Activated CD8-positive, alpha-beta memory T cell treated with anti-CD3 and anti-CD28 coated beads, Interleukin-2, amount 50 U/mL, for 1 hour (primary cell): ENCODE data around the gene GOLGA1.
"Not testable (repeated sequence)": the region's sequence is repeated elsewhere in the genome, so short reads cannot be mapped to it uniquely, and the experiment has no call there.

Source experiments
- DNase-seq: peaks from one replicate; pipeline ENCODE4 v3.0.0-alpha.2; 2020; ENCODE audit errors: extremely low read depth

The GOLGA1 gene

DNA sequence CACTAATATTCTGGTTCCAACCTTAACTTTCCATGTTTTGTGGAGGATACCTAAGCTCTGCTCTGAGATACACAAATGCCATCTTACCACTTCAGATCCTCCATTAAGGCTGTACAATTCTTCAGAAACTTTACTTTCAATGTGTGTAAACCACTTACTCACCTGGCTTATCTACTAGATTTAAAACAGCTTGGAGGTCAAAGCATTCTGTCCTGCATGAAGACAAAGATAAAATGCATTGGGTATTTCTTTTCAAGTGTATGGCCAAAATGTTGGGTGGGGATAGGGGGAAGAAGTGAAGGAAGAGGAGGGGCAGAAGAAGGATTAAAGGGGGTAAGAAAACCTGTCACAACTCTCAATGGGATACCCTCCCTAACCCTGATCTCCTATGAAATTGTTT is 939 bp downstream of the GOLGA1 start:
- DNase-seq = no peak

DNA sequence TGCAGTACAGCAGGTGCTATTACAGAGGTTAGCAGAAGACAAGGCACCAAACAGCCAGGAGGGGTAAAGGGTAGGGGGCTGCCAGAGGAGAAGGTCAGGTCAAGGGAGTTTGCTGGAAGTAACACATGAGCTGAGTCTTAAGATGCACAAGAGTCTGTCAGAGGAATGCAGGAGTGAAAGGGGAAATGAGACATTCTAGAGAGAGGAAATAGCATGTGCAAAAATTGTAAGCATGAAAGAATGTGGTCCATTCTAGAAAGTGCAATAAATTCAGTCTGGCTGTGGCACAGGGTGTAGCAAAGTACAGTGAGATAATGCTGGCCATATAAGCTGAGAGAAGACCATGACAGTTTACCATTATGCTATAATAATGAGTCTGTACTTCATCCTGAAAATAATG is 6.6 kb downstream of the GOLGA1 start:
- DNase-seq = no peak

DNA sequence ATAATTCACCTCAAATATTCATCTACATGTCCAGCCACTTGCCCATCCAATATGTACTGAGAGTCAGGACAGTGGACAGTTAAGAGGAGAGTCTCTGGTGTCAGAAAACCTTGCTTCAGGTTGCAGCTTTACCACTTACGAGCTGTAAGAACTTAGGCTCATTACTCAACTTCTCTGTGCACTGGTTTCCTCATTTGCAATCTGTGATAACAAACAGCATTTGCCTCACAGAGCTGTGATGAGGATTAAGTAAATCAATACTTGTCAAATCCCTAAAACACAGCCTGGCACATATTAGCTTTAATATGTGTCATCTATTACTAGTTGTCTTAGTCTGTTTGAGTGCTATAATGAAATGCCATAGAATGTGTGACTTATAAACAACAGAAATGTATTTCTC is 8.6 kb downstream of the GOLGA1 start:
- no peak for DNase-seq

DNA sequence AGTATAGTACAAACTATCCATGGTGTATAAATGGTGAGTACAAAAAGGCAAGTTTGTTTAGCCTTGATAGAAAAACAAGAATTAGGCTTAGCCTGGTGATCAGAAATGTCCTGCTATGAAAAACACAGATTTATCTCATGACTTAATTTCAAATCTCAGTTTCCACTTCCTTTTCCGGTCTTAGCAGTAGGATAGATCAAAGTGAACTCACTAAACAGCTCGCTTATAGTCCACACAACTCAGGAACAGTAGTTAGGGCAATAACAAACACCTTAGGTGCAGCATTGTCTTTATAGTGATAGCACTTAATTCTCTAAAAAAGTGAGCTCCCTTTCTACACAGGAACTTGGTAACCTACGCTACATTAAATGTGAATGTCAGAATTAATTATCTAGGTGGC is 11.4 kb downstream of the GOLGA1 start:
- DNase-seq = no peak

DNA sequence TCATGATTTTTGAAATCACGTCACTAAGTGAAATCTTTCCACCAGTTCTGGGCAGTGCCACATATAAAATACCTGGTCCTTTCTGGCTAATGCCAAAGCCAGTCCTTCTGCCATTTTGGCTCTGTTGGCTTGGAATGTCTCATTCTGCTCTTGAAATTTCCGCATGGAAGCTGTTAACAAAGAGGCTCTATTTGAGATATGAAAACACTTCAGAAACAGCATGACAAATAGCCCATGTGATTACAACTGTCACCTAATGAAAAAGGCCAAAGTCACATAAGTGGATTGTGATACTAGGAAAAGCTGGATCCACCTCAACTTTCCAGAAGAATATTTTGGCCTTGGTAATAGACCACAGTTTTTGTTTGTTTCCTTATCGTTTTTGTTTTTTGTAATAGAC is 12.8 kb downstream of the GOLGA1 start:
- no peak for DNase-seq

DNA sequence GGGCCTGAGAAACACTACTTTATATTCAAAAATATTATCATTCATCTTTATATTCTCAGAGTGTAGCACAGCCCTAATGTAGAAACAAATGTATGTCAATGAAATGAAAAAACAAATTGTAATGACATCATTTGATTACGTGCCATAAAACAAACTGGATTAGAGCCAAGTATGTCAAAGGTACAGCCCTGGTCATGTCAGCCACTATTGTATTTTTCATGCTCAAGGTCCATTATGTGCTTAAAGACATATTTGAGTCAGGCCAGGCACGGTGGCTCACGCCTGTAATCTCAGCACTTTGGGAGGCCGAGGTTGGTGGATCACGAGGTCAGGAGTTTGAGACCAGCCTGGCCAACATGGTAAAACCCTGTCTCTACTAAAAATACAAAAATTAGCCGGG is 20.5 kb downstream of the GOLGA1 start:
- DNase-seq = not testable (repeated sequence)

DNA sequence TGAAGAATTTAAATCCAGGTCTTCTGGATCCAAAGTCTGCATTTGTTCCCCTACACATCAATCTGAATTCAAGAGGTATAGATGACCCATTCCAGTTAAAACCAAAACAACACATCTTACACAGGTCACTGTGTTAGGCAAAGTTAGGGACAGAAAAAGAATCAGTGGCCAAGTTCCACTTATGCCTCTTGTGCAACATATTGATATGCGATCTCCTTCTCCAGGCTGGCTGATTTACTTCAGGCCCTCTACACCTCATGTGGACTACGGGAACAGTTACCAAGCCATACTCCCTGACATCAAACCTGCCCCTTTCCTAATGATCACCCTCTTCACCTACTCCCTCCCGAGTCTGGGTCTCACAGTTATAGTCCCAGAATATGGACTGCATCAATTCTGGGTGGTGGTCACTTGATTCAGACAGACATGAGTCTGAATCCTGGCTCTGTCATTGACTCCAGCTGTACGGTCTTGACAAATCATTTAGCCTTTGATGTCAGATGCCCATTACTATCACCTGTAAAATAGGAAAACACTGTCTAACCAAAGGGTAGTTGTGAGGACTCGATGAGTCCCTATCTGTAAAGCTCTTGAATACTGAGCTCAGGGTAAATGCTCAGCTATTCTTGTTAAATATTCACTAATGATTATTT is 26.0 kb downstream of the GOLGA1 start:
- no peak for DNase-seq

DNA sequence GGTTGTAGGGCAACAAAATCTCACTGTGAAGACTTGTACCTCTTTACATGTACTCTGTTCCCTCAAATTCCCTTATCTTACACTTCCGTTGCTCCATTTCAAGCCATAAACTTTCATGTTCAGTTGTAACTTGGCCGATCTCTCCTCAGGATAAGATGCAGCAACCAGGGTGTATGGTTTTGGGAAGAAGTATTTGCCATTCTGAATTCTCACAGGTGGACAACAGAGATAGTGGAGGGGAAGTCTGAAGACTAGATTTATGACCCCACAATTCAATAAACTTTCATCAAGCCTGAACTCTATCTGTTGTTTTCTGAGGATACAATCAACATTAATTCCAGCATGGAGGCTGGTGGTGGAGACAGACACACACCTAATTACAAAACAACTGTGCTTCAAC is 27.5 kb downstream of the GOLGA1 start:
- no peak for DNase-seq

DNA sequence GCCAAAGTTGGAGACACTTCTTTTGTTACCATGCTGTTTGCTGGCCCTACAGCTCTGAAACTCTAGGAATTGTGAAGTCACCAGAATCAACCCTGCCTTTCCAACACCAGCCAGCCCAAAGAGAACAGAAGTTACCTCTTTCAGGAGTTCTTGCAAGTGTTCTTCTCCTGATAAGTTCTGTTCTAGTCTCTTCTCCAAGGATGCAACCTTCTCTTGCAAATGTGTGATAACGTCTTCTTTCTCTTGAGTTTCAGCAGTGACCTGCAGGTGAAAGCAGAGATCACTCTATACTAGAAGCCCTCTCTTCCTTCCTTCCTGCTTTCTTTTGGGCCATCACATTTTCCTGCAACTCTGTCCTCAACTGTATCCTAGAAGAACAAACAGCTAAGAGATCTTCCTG is 29.1 kb downstream of the GOLGA1 start:
- DNase-seq = no peak

DNA sequence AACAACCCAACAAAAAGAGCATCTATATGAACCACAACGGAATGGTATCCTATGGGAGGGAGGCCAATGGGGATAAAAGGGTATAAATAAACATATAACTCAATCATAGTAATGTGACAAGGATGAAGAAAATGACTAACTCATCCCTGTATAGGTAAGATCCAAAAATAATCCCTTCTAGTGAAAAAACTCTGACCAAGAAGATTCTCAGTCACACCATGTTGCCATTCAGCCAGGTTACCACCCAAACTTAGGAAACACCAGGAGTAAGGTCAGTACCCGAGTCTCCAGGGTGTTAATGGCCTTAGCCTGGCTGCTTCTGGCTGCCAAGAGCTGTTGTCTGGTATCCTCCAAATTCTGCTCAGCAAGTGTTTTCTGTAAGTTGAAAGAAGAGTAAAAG is 32.8 kb downstream of the GOLGA1 start:
- no peak for DNase-seq

DNA sequence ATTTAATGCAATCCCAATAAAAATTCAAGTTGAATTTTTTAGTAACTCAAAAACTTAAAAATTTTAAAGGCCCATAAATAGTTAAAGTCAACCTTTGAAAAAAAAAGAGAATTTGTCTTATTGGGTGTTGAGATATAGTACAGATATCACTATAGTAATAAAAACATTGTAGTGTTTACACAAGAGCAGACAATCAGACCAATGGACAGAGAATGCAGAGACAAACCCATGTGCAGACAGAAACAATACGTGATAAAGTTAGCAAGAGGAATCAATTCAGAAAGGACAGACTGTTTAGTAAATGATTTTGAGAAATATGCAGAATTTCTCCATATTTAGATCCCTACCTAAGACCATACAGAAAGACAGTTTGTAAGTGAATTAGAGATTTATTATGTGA is 33.9 kb downstream of the GOLGA1 start:
- no peak for DNase-seq

DNA sequence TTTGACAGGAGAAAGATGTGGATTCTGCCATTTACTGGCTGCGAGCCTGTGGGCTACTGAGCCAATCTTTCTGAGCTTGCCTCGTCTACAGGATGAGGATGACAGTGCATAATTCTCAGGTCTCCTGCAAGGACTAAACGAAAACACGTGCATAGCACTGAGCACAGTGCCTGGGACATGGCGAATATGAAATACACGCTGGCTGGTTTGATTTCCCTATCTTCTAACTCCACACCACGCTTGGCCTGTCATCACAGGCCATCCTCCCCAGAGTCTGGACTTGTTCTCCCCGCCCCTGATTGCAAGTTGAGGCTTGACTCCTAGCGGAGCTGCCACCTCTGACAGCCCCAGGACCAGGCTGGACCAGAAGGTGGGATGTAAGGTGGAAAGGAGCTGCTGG is 41.0 kb downstream of the GOLGA1 start:
- DNase-seq = no peak

DNA sequence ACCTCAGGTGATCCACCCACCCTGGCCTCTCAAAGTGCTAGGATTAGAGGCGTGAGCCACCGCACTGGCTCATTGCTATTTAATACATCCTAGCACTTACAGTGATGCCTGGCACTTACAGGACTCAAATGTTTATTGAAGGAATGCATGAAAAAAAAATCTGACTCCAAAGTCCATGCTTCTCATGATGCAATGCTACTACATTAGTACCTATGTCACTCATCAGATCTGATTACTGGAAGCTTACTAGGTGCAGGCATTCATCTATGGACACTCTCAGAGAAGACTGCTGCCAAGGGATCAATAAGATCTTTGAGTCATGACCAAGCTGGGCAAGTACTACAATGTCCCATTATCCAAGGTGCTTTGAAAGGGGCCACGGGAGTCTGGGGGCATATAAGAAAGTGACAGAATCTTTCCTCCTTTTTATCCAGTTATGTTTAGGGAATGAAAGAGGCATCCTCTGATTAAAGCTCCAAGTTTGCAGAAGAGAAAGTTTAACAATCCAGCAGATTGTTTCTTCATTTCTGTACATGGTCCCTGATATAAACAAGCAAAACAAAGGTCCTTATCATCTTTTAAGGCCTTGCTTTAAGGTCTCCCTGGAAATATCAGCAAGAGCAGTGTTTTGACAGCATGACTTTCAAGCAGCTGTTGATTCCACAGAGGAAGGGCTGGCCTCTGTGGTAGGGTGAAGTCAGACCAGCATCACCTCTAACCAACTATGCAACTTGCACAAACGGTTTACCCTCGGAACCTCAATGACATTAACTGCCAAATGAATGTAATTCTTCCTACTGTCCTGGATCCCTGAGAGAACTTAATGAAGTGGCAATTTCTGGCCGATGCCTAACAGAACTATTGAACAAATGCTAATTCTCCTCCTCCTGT is 43.1 kb downstream of the GOLGA1 start:
- no peak for DNase-seq

DNA sequence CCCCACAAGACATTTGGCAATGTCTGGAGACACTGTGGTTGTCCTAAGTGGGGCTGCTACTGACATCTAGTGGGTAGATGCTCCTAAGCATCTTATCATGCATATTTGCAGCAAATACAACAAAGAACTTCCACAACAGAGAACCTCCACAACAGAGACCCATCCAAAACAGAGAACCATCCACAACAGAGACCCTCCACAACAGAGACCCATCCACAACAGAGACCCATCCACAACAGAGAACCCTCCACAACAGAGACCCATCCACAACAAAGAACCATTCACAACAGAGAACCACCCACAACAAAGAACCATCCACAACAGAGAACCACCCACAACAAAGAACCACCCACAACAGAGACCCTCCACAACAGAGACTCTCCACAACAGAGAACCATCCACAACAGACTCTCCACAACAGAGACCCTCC is 46.1 kb downstream of the GOLGA1 start:
- DNase-seq = no peak

DNA sequence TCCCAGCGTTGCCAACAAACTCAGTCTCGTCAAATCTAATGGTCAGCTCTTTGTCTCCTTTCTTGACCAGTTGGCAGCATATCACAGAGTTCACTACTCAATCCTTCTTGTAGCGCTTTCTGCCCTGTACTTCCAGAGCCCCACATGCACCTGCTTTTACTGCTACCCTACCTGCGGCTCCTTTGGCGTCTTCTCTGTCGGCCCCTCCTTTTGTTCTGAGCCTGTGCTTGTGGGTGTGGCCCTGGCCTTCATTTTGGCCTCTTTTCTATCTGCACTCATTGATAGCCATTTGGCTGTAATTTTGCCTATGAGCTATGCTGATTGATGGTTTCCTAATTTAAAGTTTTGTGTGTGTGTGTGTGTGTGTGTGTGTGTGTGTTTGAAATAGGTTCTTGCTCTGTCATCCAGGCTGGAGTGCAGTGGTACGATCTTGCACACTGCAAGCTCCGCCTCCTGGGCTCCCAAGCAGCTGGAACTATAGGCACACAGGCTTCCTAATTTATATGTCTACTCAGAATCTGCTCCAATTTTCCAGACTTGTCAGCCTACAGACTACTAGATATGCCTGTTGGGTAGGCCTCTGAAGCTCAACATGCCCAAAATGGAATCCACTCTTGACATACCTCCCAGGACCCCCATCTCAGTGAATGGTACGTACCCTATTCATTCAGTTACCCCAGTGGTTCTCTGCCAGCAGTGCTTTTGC is 46.7 kb downstream of the GOLGA1 start:
- no peak for DNase-seq

DNA sequence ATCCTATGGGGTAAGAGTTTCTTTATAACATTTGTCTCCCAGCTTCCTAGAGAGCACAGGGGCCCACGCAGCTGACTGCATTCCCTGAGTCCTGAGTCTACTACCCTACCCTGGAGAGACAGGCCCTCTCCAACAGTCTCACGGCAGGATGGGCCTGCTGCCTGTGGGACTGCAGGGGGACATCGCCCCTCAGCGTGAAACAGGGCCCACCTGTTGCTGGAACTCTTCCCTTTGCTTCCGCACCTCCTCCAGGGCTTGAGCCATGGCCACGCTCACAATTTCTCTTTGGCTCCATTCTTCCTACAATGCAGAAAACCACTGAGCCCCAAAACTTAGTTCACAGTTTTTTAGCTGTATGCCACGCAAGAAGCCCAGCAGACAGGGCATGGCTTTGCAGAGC is 50.7 kb downstream of the GOLGA1 start:
- no peak for DNase-seq

DNA sequence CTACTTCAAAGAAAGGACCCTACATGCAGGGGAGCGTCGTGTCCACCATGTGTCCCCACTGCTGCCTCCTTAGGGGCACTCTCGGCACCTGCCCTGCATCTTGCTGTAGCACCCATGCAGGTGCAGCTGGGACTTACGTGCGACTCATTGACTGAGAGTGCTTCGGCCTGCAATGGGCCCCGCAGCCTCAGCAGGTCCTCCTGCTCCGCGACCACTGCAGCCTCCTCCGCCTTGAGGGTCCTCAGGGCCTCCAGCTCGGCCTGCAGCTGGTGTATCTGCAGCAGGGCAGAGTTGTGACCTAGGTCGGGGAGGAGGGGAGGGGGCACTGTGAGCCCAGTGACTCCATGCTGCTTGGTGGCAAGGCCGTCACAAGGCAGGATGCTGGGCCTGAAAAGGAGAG is 51.9 kb downstream of the GOLGA1 start:
- no peak for DNase-seq

DNA sequence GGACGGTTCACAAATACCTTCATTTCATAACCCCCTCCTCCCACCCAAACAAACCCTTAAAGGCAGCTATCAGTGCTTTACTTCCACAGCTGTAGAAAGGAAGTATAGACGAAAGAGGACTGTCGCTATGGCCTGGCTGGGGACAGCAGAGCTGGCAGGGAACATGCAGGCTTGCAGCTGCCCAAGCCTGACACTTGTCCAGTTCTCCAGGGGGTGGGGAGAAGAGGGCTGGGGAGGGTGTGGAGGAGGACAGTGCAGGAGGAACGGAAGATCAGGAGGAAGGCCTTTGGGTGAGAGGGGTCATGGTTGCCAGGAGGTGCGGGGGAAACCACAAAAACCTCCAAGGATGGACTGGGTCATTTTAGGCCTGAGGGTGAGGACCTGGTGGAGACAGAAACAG is 53.1 kb downstream of the GOLGA1 start:
- DNase-seq = no peak

DNA sequence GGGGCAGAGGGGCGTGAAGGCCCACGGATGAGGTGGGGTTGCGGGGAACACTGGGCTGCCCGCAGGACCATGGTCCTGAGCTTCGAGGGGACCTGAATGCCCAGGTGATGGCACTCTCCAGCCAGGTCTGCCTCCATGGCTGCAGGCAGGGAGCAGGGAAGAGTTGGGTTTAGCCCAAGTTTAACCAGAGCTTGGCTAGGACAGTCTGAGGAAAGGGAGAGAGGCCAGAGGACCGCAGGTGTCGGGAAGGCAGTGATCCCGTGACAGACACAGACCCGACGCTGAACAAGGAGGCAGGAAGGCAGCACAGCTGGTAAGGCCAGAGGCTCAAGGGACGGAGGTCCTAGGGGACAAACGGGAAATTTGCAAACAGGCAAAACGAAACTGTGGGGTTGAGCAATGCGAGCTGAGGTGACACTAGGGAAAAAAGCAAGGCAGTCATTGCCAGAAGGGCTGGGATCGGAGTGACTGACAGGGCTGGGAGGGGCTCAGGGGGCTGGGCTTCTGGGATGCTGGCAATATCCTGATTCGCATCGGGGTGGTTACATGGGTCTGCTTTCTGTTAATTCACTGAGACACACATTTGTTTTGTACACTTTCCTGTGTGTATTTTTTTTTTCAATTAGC is 53.9 kb downstream of the GOLGA1 start:
- no peak for DNase-seq

DNA sequence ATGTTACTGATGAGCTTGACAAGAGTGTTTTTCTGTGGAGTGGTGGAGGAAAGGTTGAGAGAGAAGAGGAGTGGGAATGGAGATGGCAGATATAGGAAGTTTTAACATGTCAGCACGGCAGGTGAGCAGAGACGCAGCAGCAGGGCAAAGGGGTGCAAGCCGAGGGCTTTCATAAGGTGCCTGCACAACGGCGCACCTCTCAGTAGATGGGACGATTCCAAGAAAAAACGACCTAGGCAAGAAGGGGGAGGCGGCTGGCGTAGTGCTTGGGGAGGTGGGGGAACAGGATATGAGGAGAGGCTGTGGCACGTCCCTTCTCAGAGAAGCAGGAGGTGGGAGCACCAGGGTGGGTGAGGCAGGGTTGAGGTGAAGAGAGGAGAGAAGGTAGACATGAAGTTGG is 54.4 kb downstream of the GOLGA1 start:
- DNase-seq = no peak

DNA sequence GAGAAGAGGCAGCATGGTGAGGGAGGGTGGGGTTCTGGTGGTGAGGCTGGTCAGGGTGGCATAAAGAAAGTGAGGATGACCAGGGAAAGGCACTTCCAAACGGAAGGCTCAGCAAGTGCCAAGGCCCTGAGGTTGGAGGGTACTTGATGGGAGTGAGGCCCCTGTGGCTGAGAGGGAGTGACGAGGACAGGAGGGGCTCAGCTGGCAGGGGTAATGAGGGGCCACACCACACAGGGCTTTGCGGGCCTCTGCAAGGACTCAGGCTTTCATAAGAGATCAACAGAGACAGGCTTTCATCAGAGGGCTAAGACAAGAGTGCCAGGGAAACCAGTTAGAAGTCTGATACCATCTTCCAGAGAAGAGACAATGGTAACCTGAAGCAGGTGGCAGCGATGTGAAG is 55.3 kb downstream of the GOLGA1 start:
- DNase-seq = no peak

DNA sequence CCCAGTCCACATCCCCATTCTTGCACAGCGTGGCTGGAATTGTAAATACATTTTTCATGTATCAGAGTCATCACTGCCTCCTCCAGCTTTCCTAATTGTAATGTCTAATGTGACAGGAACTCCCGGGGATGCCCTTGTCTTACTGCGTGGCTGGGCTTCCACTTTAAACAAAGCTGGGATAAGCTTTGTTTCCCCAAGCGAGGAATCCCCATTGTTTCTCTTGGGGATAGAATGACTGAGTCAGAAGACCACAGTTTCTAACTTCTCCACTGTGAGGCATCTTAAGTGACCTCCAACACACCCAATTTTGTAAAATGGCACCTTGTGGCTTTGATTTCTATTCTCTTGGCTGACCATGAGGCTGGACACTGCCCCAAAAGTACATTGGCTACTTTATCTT is 56.5 kb downstream of the GOLGA1 start:
- DNase-seq = no peak
